Heart left ventricle (tissue), 13 donors: Measurements from ENCODE around the gene MECP2.

Experiments
- CTCF ChIP-seq, 12 donors: fragments of 200-600 bp; sonication (generic) in 4 of 12; IDR thresholded peaks; one replicate each; pipeline versions ENCODE4 v1.5.0 to v1.8.0; 2018 to 2022; ENCODE audit warnings: antibody characterized with exemption in 12 of 12, mild to moderate bottlenecking in 5 of 12
- POLR2A ChIP-seq, 2 donors: fragments of 450-650 bp; IDR thresholded peaks; one replicate each; pipeline ENCODE4 v1.6.1; 2017; ENCODE audit warnings: antibody characterized with exemption in 2 of 2, mild to moderate bottlenecking in 2 of 2, moderate library complexity in 2 of 2
- donor health status: ischemic (EF 13 %, LVEDD 7.1; RV severe dilation, severe dysfunction).
- donor health status: DM: no; HTN: yes; CAD: no.
- donor health status: DM: no; HTN: no; CAD: no.
- donor health status: ischemic (EF 25% LVEDD 6.9; RV normal size, moderate dysfunction).
- donor health status: ischemic (EF 25% LVEDD 5.7; RV mildly dilated, moderate dysfunction).
- donor health status: ischemic (EF 35%, LVEDD 5.7; RV mildly dilated, moderate dysfunction).
- donor health status: nonischemic (EF 11% LVEDD 7.7; RV severe dilation, severe dysfunction).
- donor health status: DM: yes; HTN: yes; CAD: no.
- donor health status: PGD.
- donor health status: ischemic (EF 29% LVEDD 5.4; RV normal size, mild dysfunction).
- donor health status: nonischemic (EF 23%, LVEDD 6.1; RV moderate dilation, normal function).

- no peak for TF ChIP-seq POLR2A (IDR thresholded peaks at IDR 0.05)
- TF ChIP-seq CTCF (IDR thresholded peaks at IDR 0.05) = no peak
These were observed 23.3 kb downstream of the MECP2 start for GRCh38 chrX:154074199-154074598.
